ENCODE data around the gene KCNH2. TPM values are rescaled to one million over a fixed set of nuclear protein-coding genes. Genes with fewer than 3 reads are reported as not detected.

The KCNH2 gene
- total RNA-seq, 1 donor from 2014 or later = 3.6 TPM

- Histone ChIP-seq H3K9me3 (no peaks in the 10 kb centered on the region), H3K4me3 (no peak overlapping the region), H3K27ac (no peak overlapping the region), H3K36me3 (no peaks in the 10 kb centered on the region), H3K4me1 (no peaks in the 10 kb centered on the region), H3K27me3 (peaks cover 12% of the 10 kb centered on the region)
- peak; percentile 62 for DNase-seq
- ATAC-seq = no peak
- intact Hi-C loops (cut with DNase I) = no loop called here
- TF ChIP-seq CTCF (IDR thresholded peaks at IDR 0.05) = no peak
Observed at GRCh38 chr7:150947241-150947745, 30.8 kb downstream of the KCNH2 start.

GRCh38 chr7:150946421-150947240 is 31.5 kb downstream of the KCNH2 start:
- no peak for TF ChIP-seq CTCF (IDR thresholded peaks at IDR 0.05)
- no peak overlapping the region for H3K27ac ChIP-seq
- peak; percentile 44 for DNase-seq

GRCh38 chr7:150945853-150946420 is 32.2 kb downstream of the KCNH2 start:
- no peak for TF ChIP-seq CTCF (IDR thresholded peaks at IDR 0.05)
- H3K27me3 ChIP-seq = peaks cover 12% of the 10 kb centered on the region
- no peaks in the 10 kb centered on the region for H3K9me3 ChIP-seq
- intact Hi-C loops (cut with DNase I) = no loop called here
- H3K36me3 ChIP-seq = no peaks in the 10 kb centered on the region
- ATAC-seq (peak; percentile 9), DNase-seq (peak; percentile 70)
- H3K4me3 ChIP-seq = no peak overlapping the region
- H3K27ac ChIP-seq = no peak overlapping the region
- H3K4me1 ChIP-seq = no peaks in the 10 kb centered on the region

More at GRCh38 chr7:150946421-150947240, 31.5 kb downstream of the KCNH2 start:
- no peak for ATAC-seq
- Histone ChIP-seq H3K4me1 (no peaks in the 10 kb centered on the region), H3K27me3 (peaks cover 12% of the 10 kb centered on the region), H3K9me3 (no peaks in the 10 kb centered on the region), H3K4me3 (no peak overlapping the region), H3K36me3 (no peaks in the 10 kb centered on the region)
- intact Hi-C loops (cut with DNase I) = no loop called here

- H3K36me3 ChIP-seq = no peaks in the 10 kb centered on the region
- H3K9me3 ChIP-seq = no peaks in the 10 kb centered on the region
- no peak for TF ChIP-seq CTCF (IDR thresholded peaks at IDR 0.05)
- no peak overlapping the region for H3K27ac ChIP-seq
- DNase-seq (peak; percentile 58), ATAC-seq (no peak)
- peaks cover 12% of the 10 kb centered on the region for H3K27me3 ChIP-seq
- intact Hi-C loops (cut with DNase I) = no loop called here
- H3K4me3 ChIP-seq = no peak overlapping the region
- H3K4me1 ChIP-seq = no peaks in the 10 kb centered on the region
Observed at GRCh38 chr7:150945171-150945852, 32.8 kb downstream of the KCNH2 start.

GRCh38 chr7:150944066-150945042 is 33.8 kb downstream of the KCNH2 start:
- ATAC-seq = no peak
- no peak overlapping the region for H3K4me3 ChIP-seq
- no peaks in the 10 kb centered on the region for H3K9me3 ChIP-seq
- no peaks in the 10 kb centered on the region for H3K36me3 ChIP-seq
- no peaks in the 10 kb centered on the region for H3K4me1 ChIP-seq
- H3K27me3 ChIP-seq = peaks cover 9% of the 10 kb centered on the region
- no peak for TF ChIP-seq CTCF (IDR thresholded peaks at IDR 0.05)
- intact Hi-C loops (cut with DNase I) = no loop called here
- H3K27ac ChIP-seq = no peak overlapping the region
- DNase-seq = peak; percentile 34

Measured in upper lobe of right lung (tissue), 1 donor.